T-helper 2 cell treated with Interferon-gamma antibody and Interleukin-4, amounts not matched to agents 5 μg/mL and 100 μg/mL, for 36 hours (primary cell): ENCODE results near the gene PRR36.
"Not testable (repeated sequence)": the region's sequence is repeated elsewhere in the genome, so short reads cannot be mapped to it uniquely, and the experiment has no call there.

Source experiments
- DNase-seq: peaks from one replicate; pipeline ENCODE4 v3.0.0; 2021; ENCODE audit warnings: low spot score
- H3K27ac Mint-ChIP-seq: one replicate; pipeline ENCODE4 v1.8.0; 2021; ENCODE audit warnings: mild to moderate bottlenecking, mixed read lengths
- H3K27me3 Mint-ChIP-seq: one replicate; pipeline ENCODE4 v1.8.0; 2021; ENCODE audit warnings: low read depth, mixed read lengths
- H3K36me3 Mint-ChIP-seq: one replicate; pipeline ENCODE4 v1.8.0; 2021; ENCODE audit warnings: low read depth, mixed read lengths
- H3K4me1 Mint-ChIP-seq: one replicate; pipeline ENCODE4 v1.8.0; 2021; ENCODE audit warnings: low read depth, mixed read lengths
- H3K4me3 Mint-ChIP-seq: one replicate; pipeline ENCODE4 v1.8.0; 2022; ENCODE audit warnings: mild to moderate bottlenecking, moderate library complexity, mixed read lengths
- H3K9me3 Mint-ChIP-seq: one replicate; pipeline ENCODE4 v1.8.0; 2021; ENCODE audit warnings: mixed read lengths

Gene PRR36

GRCh38 chr19:7874076-7874896 is at the start of gene PRR36:
Gene PRR36 (minus strand): TSS chr19:7874390. CDS start chr19:7873689, 701 bp downstream.
- Mint-ChIP-seq H3K9me3 (no peaks in the 10 kb centered on the region), H3K4me3 (peak within 1 kb of the TSS; percentile 61), H3K36me3 (no peaks in the 10 kb centered on the region), H3K27me3 (peaks cover 43% of the 10 kb centered on the region), H3K27ac (no peak within 1 kb of the TSS), H3K4me1 (peaks cover 11% of the 10 kb centered on the region)
- DNase-seq, result no peak

GRCh38 chr19:7923295-7924191 is 49.4 kb upstream of the PRR36 start:
- Mint-ChIP-seq H3K27me3 (peaks cover 7% of the 10 kb centered on the region), H3K36me3 (peaks cover 12% of the 10 kb centered on the region), H3K4me3 (no peak overlapping the region), H3K9me3 (no peaks in the 10 kb centered on the region), H3K4me1 (peaks cover 19% of the 10 kb centered on the region), H3K27ac (no peak overlapping the region)
- DNase-seq, result no peak

- DNase-seq, result no peak
- Mint-ChIP-seq H3K4me3 (no peak overlapping the region), H3K36me3 (peaks cover 9% of the 10 kb centered on the region), H3K27me3 (peaks cover 14% of the 10 kb centered on the region), H3K4me1 (peaks cover 19% of the 10 kb centered on the region), H3K27ac (no peak overlapping the region), H3K9me3 (no peaks in the 10 kb centered on the region)
These were observed 48.6 kb upstream of the PRR36 start for GRCh38 chr19:7922836-7923195.

GRCh38 chr19:7921967-7922835 is 48.0 kb upstream of the PRR36 start:
- no peak overlapping the region for H3K27ac Mint-ChIP-seq
- no peaks in the 10 kb centered on the region for H3K9me3 Mint-ChIP-seq
- no peak overlapping the region for H3K4me3 Mint-ChIP-seq
- peaks cover 16% of the 10 kb centered on the region for H3K27me3 Mint-ChIP-seq
- peaks cover 19% of the 10 kb centered on the region for H3K4me1 Mint-ChIP-seq
- peaks cover 9% of the 10 kb centered on the region for H3K36me3 Mint-ChIP-seq
- no peak for DNase-seq

- Mint-ChIP-seq H3K27ac (peak overlapping the region; percentile 98), H3K36me3 (peaks cover 9% of the 10 kb centered on the region), H3K9me3 (no peaks in the 10 kb centered on the region), H3K4me3 (peak overlapping the region; percentile 97), H3K27me3 (peaks cover 20% of the 10 kb centered on the region), H3K4me1 (peaks cover 23% of the 10 kb centered on the region)
- no peak for DNase-seq
These were observed 47.2 kb upstream of the PRR36 start for GRCh38 chr19:7921302-7921966.

GRCh38 chr19:7920519-7921301 is 46.5 kb upstream of the PRR36 start:
- Mint-ChIP-seq H3K27me3 (peaks cover 23% of the 10 kb centered on the region), H3K4me1 (peaks cover 23% of the 10 kb centered on the region), H3K27ac (peak overlapping the region; percentile 98), H3K9me3 (no peaks in the 10 kb centered on the region), H3K4me3 (peak overlapping the region; percentile 97), H3K36me3 (peaks cover 9% of the 10 kb centered on the region)
- DNase-seq, result peak; percentile 91

- no peaks in the 10 kb centered on the region for H3K9me3 Mint-ChIP-seq
- H3K27ac Mint-ChIP-seq, result peak within 1 kb of the TSS; percentile 98
- peak within 1 kb of the TSS; percentile 97 for H3K4me3 Mint-ChIP-seq
- peaks cover 28% of the 10 kb centered on the region for H3K27me3 Mint-ChIP-seq
- DNase-seq, result peak; percentile 97
- H3K4me1 Mint-ChIP-seq, result peaks cover 22% of the 10 kb centered on the region
- H3K36me3 Mint-ChIP-seq, result peaks cover 9% of the 10 kb centered on the region
These were observed 45.7 kb upstream of the PRR36 start, which contains the start of gene SNAPC2 for GRCh38 chr19:7919610-7920518. Gene SNAPC2 (plus strand): TSS chr19:7920338. CDS start chr19:7920367, 29 bp downstream.

- H3K36me3 Mint-ChIP-seq, result peaks cover 9% of the 10 kb centered on the region
- no peaks in the 10 kb centered on the region for H3K9me3 Mint-ChIP-seq
- peaks cover 28% of the 10 kb centered on the region for H3K27me3 Mint-ChIP-seq
- H3K4me1 Mint-ChIP-seq, result peaks cover 20% of the 10 kb centered on the region
- no peak overlapping the region for H3K27ac Mint-ChIP-seq
- peak overlapping the region; percentile 86 for H3K4me3 Mint-ChIP-seq
- no peak for DNase-seq
These were observed 44.6 kb upstream of the PRR36 start for GRCh38 chr19:7918615-7919421.

GRCh38 chr19:7918062-7918614 is 43.9 kb upstream of the PRR36 start:
- H3K9me3 Mint-ChIP-seq, H3K36me3 Mint-ChIP-seq, DNase-seq: not testable (repeated sequence)
- H3K27ac Mint-ChIP-seq, result peak overlapping the region; percentile 52
- H3K4me1 Mint-ChIP-seq, result peaks cover 18% of the 10 kb centered on the region
- peaks cover 28% of the 10 kb centered on the region for H3K27me3 Mint-ChIP-seq
- peak overlapping the region; percentile 65 for H3K4me3 Mint-ChIP-seq

GRCh38 chr19:7917267-7918061 is 43.3 kb upstream of the PRR36 start:
- peaks cover 12% of the 10 kb centered on the region for H3K36me3 Mint-ChIP-seq
- H3K4me3 Mint-ChIP-seq, result peak overlapping the region; percentile 76
- DNase-seq, result peak; percentile 57
- peak overlapping the region; percentile 52 for H3K27ac Mint-ChIP-seq
- peaks cover 16% of the 10 kb centered on the region for H3K4me1 Mint-ChIP-seq
- H3K27me3 Mint-ChIP-seq, result peaks cover 28% of the 10 kb centered on the region
- no peaks in the 10 kb centered on the region for H3K9me3 Mint-ChIP-seq
